Measurements from ENCODE around the gene SLC7A10. TPM values are rescaled to one million over a fixed set of nuclear protein-coding genes. Genes with fewer than 3 reads are reported as not detected.

The SLC7A10 gene
- total RNA-seq, 1 donor from 2014 or later: not detected

- no peak overlapping the region for H3K27ac Mint-ChIP-seq (ENCODE audit: unreplicated experiment)
Observed at GRCh38 chr19:33207903-33208302, 17.7 kb downstream of the SLC7A10 start.

GRCh38 chr19:33207040-33207620, 18.5 kb downstream of the SLC7A10 start:
- peaks cover 5% of the 10 kb centered on the region for H3K27me3 Mint-ChIP-seq (ENCODE audit: unreplicated experiment)
- H3K9me3 Mint-ChIP-seq (ENCODE audit: unreplicated experiment): peaks cover 2% of the 10 kb centered on the region
- peaks cover 6% of the 10 kb centered on the region for H3K36me3 Mint-ChIP-seq (ENCODE audit: unreplicated experiment)
- DNase-seq: no peak
- no peaks in the 10 kb centered on the region for H3K4me1 Mint-ChIP-seq (ENCODE audit: low read depth, unreplicated experiment)
- H3K27ac Mint-ChIP-seq (ENCODE audit: unreplicated experiment): no peak overlapping the region
- TF ChIP-seq CTCF (IDR thresholded peaks at IDR 0.05; ENCODE audit: partially characterized antibody, unreplicated experiment): no peak
- no peak overlapping the region for H3K4me3 Mint-ChIP-seq (ENCODE audit: unreplicated experiment)

More at GRCh38 chr19:33207903-33208302, 17.7 kb downstream of the SLC7A10 start:
- DNase-seq: no peak
- H3K4me1 Mint-ChIP-seq (ENCODE audit: low read depth, unreplicated experiment): no peaks in the 10 kb centered on the region
- peaks cover 1% of the 10 kb centered on the region for H3K9me3 Mint-ChIP-seq (ENCODE audit: unreplicated experiment)
- peaks cover 5% of the 10 kb centered on the region for H3K27me3 Mint-ChIP-seq (ENCODE audit: unreplicated experiment)
- TF ChIP-seq CTCF (IDR thresholded peaks at IDR 0.05; ENCODE audit: partially characterized antibody, unreplicated experiment): no peak
- peaks cover 3% of the 10 kb centered on the region for H3K36me3 Mint-ChIP-seq (ENCODE audit: unreplicated experiment)
- no peak overlapping the region for H3K4me3 Mint-ChIP-seq (ENCODE audit: unreplicated experiment)

- Mint-ChIP-seq H3K9me3 (ENCODE audit: unreplicated experiment) (peaks cover 2% of the 10 kb centered on the region), H3K27ac (ENCODE audit: unreplicated experiment) (no peak overlapping the region), H3K36me3 (ENCODE audit: unreplicated experiment) (peaks cover 6% of the 10 kb centered on the region), H3K4me3 (ENCODE audit: unreplicated experiment) (no peak overlapping the region), H3K27me3 (ENCODE audit: unreplicated experiment) (peaks cover 5% of the 10 kb centered on the region), H3K4me1 (ENCODE audit: low read depth, unreplicated experiment) (no peaks in the 10 kb centered on the region)
- TF ChIP-seq CTCF (IDR thresholded peaks at IDR 0.05; ENCODE audit: partially characterized antibody, unreplicated experiment): no peak
- DNase-seq: no peak
Observed at GRCh38 chr19:33206261-33207039, 19.2 kb downstream of the SLC7A10 start.

GRCh38 chr19:33205531-33206260, 20.0 kb downstream of the SLC7A10 start:
- Mint-ChIP-seq H3K36me3 (ENCODE audit: unreplicated experiment) (peaks cover 6% of the 10 kb centered on the region), H3K27ac (ENCODE audit: unreplicated experiment) (no peak overlapping the region), H3K4me3 (ENCODE audit: unreplicated experiment) (no peak overlapping the region), H3K4me1 (ENCODE audit: low read depth, unreplicated experiment) (no peaks in the 10 kb centered on the region), H3K9me3 (ENCODE audit: unreplicated experiment) (peaks cover 2% of the 10 kb centered on the region), H3K27me3 (ENCODE audit: unreplicated experiment) (peaks cover 5% of the 10 kb centered on the region)
- no peak for DNase-seq
- TF ChIP-seq CTCF (IDR thresholded peaks at IDR 0.05; ENCODE audit: partially characterized antibody, unreplicated experiment): no peak
